T-helper 1 cell treated with Interleukin-12 subunit alpha and Interleukin-12 subunit beta and Interleukin-4 antibody, amounts not matched to agents 30 ng/mL and 1 ng/mL, for 36 hours (primary cell): ENCODE results near the gene DPM3. TPM values are rescaled to one million over a fixed set of nuclear protein-coding genes. Genes with fewer than 3 reads are reported as not detected.
"Not testable (repeated sequence)": the region's sequence is repeated elsewhere in the genome, so short reads cannot be mapped to it uniquely, and the experiment has no call there.

ENCODE experiments used
- intact Hi-C: fragments of 100-400 bp; cut with micrococcal nuclease; formaldehyde crosslinking; loops from one replicate; pipeline ENCODE4 v1.15.1; 2024
- total RNA-seq: library from RNA; stranded (reverse); gene quantifications from 2 replicates; pipeline ENCODE4 v1.2.3, GENCODE V29; 2022

Gene DPM3
- total RNA-seq, 1 donor from 2014 or later: 38.4 TPM

DNA sequence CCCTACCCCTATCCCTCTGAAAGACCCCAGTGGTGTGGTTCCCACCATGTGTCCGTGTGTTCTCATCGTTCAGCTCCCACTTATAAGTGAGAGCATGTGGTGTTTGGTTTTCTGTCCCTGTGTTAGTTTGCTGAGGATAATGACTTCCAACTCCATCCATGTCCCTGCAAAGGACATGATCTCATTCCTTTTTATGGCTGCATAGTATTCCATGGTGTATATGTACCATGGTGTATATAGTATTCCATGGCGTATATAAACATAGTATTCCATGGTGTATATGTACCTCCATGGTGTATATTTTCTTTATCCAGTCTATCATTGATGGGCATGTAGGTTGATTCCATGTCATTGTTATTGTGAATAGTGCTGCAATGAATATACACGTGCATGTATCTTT is 23.5 kb upstream of the DPM3 start:
- intact Hi-C loops: not testable (repeated sequence)

DNA sequence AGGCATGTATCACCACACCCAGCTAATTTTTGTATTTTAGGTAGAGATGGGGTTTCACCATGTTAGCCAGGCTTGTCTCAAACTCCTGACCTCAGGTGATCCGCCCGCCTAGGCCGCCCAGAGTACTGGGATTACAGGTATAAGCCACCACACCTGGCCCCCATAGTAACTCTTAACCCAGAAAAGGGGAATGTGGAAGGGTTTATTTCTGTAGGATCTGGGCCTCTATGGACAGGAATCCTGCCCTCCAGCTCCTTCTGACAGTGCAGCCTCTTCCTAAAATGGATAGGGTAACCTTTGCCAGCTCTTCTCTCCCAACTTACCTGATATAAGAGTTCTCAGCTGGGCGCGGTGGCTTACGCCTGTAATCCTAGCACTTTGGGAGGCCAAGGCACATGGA is 22.3 kb upstream of the DPM3 start:
- intact Hi-C loops: not testable (repeated sequence)

DNA sequence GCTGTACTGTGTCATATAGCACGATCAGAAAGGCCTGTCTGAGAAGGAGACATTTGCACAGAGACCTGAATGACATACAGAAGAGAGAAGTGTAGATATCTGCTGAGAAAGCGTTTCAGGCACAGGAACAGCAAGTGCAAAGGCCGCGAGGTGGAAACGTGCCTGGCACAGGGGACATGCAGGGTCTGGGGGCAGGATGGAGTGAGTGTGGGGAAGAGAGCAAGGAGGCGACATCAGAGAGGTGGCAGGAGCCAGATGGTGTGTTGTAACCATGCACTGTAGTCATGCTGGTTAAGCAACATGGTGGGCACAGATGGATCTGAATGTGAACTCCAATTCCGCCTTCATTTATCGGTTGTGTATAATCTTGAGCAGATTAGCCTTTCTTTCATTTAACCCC is 19.8 kb upstream of the DPM3 start:
- intact Hi-C loops: no loop called here

DNA sequence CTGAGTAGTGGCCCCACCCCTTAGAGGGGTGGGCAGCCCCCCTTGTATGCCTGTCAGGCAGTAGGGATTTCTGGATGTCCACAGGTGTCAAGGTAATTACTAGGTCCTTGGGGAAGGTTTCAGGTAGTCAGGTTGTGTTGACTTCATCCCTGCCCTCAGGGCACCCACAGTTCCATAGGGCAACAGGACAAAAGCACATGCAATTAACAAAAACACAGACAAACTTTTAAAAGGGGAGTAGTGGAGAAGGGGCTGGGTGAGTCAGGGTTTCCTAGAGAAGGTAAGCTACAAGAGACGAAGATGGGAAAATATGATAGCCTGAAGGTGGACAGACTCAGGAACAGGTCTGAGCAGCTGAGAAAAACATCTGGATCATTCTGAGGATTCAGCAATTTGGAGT is 18.7 kb upstream of the DPM3 start:
- intact Hi-C loops: no loop called here

DNA sequence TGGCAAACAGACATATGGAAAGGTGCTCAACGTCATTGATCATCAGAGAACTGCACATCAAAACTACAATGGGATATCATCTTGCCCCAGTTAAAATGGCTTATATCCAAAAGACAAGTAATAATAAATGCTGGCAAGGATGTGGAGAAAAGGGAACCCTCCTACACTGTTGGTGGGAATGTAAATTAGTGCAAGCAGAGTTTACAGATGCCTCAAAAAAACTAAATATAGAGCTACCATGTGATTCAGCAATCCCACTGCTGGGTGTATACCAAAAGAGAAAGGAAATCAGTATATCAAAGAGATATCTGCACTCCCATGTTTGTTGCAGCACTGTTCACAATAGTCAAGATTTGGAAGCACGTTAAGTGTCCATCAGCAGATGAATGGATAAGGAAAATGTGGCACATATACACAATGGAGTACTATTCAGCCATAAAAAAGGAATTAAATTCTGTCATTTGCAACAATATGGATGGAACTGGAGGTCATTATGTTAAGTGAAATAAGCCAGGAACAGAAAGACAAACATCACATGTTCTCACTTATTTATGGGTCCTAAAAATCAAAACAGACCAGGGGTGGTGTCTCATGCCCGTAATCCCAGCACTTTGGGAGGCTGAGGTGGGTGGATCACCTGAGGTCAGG is 15.8 kb upstream of the DPM3 start:
- intact Hi-C loops: not testable (repeated sequence)

DNA sequence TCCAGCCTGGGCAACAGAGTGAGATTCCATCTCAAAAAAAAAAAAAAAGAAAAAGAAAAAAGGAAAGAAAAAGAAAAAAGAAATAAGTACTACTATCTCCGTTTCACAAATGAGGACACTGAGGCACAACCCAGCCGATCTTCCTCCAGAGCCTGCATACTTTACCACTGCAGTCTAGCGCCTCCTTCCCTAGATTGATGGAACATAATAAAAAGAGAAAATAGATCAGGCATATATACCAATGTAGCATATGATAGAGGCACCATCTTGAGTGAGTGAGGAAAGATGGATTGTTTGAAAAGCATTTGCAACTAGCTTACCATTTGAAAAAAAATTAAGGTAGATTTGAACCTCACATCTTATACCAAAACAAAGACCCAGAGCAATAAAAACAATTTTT is 5.2 kb upstream of the DPM3 start:
- intact Hi-C loops: no loop called here

DNA sequence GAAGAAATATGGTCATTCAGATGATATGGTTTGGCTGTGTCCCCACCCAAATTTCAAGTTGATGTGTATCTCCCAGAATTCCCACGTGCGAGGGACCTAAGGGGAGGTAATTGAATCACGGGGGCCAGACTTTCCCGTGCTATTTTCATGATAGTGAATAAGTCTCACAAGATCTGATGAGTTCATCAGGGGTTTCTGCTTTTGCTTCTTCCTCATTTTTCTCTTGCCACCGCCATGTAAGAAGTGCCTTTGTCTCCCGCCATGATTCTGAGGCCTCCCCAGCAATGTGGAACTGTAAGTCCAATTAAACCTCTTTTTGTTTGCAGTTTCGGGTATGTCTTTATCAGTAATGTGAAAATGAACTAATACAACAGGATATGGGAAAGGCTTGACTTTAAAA is 1.4 kb upstream of the DPM3 start:
- intact Hi-C loops: no loop called here

DNA sequence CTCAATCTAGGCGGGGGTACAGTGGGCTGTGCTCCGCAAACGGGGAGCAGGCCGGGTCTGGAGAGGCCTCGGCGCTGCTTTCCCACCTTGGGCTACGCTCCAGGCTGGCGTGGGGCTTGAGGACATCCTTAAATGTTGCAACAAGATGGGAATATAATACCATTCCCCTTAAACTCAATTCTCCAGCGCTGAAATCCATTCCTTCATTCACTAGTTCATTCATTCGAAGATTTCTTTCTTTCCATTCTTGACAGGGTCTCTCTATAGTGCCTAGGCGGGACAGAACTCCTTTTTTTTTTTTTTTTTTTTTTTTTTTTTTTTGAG is 261 bp upstream of the DPM3 start:
- intact Hi-C loops: loop anchor here (1.0 kb wide), 5 partner anchors 32 to 914 kb away; partner anchors contain the start of genes EFNA4, FLAD1 and LAMTOR2

DNA sequence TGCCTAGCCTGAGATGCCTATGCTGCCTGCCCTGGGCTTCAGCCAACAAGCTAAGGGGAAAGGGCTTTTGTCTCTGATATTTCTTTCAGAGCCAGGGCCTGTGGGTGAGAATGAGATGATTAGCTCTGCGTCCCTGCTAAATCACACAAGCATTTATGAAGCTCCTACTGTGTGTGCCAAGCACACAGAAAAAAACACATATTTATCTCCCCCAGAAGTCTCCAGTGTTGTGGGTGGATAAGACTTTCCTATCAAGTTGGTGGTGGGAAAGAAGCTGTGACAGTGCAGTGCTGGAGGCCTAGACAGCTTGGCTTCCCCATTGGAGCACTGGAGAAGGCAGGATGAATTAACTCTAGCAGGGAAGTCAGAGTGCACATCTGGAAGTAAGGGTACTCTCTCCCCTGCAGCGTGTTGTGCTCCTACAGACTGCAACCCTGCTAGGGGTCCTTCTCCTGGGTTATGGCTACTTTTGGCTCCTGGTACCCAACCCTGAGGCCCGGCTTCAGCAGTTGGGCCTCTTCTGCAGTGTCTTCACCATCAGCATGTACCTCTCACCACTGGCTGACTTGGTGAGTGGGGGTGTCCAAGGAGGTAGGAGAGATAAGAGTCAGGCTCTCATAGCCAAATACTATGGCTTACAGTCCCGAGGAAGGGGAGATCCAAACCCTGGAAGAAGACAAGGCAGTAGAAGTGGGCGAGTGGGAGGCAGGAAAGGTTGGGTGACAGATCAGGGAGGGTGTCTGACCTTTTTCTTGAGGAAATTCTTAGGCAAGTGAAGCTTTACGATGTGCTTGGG is 3.0 kb downstream of the DPM3 start:
- intact Hi-C loops: loop anchor here (5.0 kb wide), 1 partner anchor 185 kb away; the partner anchor contains the start of gene RUSC1

DNA sequence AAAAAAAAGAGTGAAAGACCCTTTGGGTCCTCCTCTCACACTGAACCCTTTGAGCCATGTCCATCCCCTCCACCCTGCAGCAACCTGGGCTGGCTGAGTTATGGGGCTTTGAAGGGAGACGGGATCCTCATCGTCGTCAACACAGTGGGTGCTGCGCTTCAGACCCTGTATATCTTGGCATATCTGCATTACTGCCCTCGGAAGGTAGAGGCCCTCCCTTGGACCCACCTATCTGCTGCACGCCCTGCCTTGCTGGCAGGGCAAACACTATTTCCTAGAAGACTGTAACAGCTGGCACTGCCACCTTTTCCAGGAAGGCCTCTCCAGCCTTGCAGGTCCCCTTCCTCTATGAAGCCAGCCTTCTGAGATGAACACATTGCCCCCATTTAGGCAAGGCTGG is 3.6 kb downstream of the DPM3 start:
- intact Hi-C loops: loop anchor here (5.0 kb wide), 1 partner anchor 186 kb away; the partner anchor contains the start of gene RUSC1

DNA sequence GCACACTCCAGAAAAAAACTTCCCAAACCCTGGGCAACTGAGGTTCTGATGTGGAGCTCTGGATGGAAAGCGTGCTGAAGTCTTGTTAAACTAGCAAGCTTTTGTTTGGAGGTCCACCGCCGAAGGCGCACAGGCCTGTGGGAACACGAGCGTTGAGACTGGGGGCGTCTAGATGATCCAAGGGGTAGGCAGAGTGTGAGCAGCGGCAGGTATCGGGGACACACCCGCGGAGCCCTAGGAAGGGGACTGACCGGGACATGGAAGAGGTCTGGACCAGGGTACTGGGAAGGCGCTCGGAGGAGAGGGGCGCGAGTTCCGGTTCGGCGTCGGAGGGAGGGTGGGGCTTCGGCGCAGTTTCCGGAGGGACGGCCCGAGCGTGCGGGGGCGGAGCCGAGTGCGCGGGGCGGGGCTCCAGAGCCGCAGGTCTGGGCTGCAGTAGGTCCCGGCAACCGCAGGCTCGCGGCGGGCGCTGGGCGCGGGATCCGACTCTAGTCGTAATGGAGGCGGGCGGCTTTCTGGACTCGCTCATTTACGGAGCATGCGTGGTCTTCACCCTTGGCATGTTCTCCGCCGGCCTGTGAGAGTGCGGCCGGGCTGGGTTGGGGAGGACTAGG is 4.8 kb downstream of the DPM3 start, which contains the start of gene SLC50A1:
SLC50A1 (plus strand) TSS at position 438 of the 614 bp plus-strand sequence; CDS start at position 498, 60 bp downstream.
- intact Hi-C loops: loop anchor here (1.0 to 5.0 kb wide), 6 partner anchors 8 to 919 kb away; partner anchors contain the start of genes EFNA1, LAMTOR2, RUSC1 and UBE2Q1

DNA sequence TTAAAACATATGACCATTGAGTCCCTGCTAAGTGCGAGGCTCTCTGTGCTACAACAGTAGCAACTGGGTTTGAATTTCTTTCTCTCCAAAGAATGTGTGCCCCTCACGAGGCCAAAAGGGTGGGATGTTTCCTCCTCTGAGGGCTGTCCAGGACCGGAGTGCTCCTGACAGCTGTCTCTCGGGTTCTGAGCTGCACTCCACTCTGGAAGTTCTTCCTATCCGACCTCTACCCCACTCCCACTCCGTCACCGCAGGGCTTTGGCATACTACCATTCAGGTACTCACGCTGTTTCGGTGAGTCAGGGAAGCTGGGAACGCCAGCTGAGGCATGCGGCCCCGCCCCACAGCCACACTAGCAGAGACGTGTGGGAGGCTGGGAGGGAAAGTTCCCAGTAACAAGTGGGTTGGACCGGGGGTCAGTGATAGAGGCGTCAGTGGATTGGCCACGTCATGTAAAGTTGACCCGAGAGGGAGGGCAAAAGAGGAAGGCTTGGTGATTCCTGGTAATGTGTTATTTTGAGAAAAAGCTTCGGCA is 5.4 kb downstream of the DPM3 start:
- intact Hi-C loops: loop anchor here (1.0 to 5.0 kb wide), 6 partner anchors 8 to 919 kb away; partner anchors contain the start of genes EFNA1, LAMTOR2, RUSC1 and UBE2Q1

DNA sequence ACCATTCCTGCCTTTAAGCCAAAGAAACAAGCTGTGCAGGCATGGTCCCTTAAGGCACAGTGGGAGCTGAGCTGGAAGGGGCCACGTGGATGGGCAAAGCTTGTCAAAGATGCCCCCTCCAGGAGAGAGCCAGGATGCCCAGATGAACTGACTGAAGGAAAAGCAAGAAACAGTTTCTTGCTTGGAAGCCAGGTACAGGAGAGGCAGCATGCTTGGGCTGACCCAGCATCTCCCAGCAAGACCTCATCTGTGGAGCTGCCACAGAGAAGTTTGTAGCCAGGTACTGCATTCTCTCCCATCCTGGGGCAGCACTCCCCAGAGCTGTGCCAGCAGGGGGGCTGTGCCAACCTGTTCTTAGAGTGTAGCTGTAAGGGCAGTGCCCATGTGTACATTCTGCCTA is 6.0 kb downstream of the DPM3 start:
- intact Hi-C loops: loop anchor here (2.0 kb wide), 2 partner anchors 34 to 576 kb away; partner anchors contain the start of gene UBE2Q1

DNA sequence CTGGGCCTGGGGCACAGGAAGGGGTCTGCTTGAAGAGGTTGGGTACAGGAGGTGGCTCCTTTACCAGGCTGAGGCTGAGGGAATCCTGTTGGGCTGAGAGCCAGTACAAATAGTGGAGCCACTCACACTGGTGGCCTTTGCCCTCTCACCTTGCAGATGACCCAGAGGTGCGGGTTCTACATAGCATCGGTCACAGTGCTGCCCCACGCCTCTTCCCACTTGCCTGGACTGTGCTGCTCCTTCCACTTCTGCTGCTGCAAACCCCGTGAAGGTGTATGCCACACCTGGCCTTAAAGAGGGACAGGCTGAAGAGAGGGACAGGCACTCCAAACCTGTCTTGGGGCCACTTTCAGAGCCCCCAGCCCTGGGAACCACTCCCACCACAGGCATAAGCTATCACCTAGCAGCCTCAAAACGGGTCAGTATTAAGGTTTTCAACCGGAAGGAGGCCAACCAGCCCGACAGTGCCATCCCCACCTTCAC is 6.5 kb downstream of the DPM3 start:
- intact Hi-C loops: loop anchor here (2.0 kb wide), 2 partner anchors 35 to 575 kb away; partner anchors contain the start of gene UBE2Q1

DNA sequence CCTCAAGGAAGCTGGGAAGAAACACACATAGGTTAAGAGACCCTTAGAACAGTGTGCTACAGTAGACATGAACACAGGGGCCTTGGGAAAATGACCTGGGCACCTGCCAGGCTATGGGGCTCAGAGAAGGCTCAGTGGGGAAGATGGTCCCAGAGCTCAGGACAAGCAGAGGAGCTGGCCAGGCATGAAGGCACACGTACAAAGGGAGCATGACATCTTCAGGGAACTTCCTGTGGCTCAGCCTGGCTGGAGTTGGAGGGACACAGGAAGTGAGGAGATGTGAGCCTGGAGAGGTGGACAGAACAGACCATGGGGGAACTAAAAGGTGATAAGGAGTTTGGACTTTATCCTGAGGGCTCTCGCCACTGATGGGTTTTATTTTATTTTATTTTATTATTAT is 8.5 kb downstream of the DPM3 start:
- intact Hi-C loops: no loop called here

DNA sequence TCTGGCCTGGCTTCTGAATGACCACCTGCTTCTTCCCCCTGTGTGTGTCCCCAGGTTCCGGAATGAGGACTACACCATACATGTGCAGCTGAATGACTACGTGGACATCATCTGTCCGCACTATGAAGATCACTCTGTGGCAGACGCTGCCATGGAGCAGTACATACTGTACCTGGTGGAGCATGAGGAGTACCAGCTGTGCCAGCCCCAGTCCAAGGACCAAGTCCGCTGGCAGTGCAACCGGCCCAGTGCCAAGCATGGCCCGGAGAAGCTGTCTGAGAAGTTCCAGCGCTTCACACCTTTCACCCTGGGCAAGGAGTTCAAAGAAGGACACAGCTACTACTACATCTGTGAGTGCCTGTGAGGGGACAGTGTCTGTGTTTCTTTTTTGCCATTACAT is 9.0 kb downstream of the DPM3 start:
- intact Hi-C loops: no loop called here

DNA sequence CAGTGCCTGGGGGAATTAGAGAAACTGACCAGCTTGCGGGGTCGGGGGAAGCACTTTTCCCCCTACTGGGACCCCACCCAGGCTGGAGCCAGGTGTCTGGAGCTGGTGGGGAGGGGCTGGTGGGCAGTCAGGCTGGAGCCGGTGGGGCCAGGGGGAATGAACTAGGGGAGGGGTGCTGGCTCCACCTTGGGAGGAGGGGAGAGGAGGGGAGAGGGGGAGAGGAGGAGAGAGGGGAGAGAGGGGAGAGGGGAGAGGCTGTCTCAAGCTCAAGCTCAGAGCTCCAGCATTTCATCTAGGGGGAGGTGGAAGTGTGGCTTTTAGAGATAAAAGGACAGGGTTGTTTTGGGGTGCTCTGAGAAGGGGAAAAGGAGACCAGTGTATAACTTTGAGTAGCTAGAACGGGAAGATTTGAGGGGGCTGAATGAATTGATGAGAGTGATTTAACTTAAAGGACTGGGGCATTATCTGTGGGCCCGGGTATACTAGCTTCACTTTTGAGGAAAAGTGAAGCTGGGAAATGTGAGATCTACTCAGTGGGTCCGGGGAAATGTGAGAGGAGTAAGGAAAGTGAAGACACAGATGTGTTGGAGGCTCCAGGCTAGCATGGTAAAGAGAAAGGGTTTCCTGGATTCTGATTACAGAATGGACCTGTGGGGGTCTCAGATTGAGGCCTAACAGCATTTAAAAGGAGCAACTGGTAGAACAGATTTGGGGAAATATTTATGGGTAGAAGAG is 9.9 kb downstream of the DPM3 start:
- intact Hi-C loops: no loop called here

DNA sequence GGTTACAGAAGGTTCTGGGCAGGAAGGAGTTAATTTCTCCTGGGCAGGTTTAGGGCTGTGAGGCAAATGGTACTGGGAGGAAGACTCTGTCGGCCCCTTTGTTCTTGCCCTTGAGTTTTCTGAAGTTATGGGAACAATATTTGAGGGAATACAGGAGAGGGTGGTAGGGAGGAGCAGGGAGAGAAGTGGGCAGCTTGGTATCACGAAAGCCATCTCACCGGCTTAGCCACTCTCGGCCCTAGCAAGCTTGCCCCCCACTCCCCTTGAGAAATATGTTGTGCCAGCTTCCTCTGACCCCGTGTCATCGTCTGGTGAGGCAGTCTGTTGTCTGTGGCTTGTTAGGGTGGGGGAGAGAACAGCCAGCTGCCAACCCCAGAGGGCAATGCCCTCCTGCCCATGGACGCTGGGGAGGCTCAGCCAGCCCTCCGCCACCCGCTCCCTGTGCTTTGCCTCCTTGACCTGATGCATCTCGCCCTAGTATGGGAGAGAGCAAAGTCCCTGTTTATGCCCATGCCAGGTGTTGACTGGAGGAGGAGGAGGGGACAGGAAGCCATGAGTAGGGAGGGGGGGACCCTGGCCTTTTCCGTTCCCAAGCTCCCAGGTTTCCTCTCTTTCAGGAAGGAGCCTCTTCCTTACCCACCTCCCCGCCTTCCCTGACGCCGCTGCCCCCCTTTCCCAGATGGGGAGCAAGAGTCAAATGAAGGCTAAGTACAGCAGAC is 11.4 kb downstream of the DPM3 start:
- intact Hi-C loops: no loop called here

DNA sequence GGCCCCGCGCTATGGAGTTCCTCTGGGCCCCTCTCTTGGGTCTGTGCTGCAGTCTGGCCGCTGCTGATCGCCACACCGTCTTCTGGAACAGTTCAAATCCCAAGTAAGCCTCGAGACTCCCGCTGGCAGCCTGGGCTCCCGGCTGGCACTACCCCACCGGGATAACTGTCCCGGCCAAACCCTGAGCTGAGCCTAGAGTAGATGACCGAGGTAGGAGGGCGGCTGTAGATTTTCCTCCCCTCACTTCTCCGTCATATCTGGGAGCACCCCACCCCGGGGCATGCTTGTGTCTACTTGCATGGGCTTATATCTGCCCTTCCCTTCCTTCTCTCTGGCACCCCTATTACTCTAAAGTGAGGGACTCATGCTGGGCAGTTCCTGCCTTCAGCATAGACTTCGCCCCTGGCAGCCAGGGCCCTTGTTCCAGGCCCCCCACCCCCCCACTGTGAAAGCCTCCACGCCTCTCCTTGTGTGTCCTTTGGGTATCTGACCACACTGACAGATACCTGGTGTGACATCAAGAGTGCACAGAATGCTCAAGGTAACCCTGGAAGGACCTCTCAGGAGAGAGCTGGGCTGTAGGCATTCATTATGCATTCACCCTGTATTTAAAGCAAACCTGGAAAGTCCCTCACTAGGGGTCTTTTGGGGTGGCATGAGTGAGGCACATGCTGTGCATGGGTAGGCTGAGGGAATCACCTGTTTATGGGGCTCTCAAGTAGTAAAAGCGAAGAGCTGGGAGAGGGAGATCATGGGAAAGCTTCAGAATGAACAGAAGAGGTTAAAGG is 12.2 kb downstream of the DPM3 start:
- intact Hi-C loops: loop anchor here (1.0 kb wide), 1 partner anchor 7 kb away; the partner anchor contains the start of gene SLC50A1
